B cell (primary cell): ENCODE measurements around the gene CEP295NL.

Source experiments
- CTCF ChIP-seq: fragments of 200-600 bp; IDR thresholded peaks from one replicate; pipeline ENCODE4 v1.8.0; 2022; ENCODE audit warnings: antibody characterized with exemption, mild to moderate bottlenecking
- EZH2 ChIP-seq: IDR thresholded peaks from 2 replicates; pipeline ENCODE4 v1.6.1; 2012; ENCODE audit warnings: borderline replicate concordance, low read depth, mild to moderate bottlenecking, moderate library complexity, low read length; ENCODE audit not compliant: insufficient read depth, poor library complexity, severe bottlenecking

- TF ChIP-seq EZH2 (no peak), CTCF (no peak)
Measured at GRCh38 chr17:78900816-78901215, 2.2 kb downstream of the CEP295NL start.
